Smooth muscle cell (in vitro differentiated cells): ENCODE measurements around the gene LRRC9. TPM values are rescaled to one million over a fixed set of nuclear protein-coding genes. Genes with fewer than 3 reads are reported as not detected.

Source experiments
- DNase-seq: peaks from one replicate; lab custom pipeline; 2025; ENCODE audit not compliant: unreplicated experiment; lab: John Stamatoyannopoulos, UW
- H2AFZ ChIP-seq: fragments of 200-600 bp; sonication (generic); 2 replicates; pipeline ENCODE4 v1.6.0; 2016; ENCODE audit warnings: antibody characterized with exemption, low read depth, mild to moderate bottlenecking
- H3F3A ChIP-seq: fragments of 200-600 bp; sonication (generic); 2 replicates; pipeline ENCODE4 v1.6.0; 2017; ENCODE audit warnings: antibody characterized with exemption, low read depth
- H3K27ac ChIP-seq: fragments of 200-600 bp; sonication (generic); 2 replicates; pipeline ENCODE4 v1.5.1; 2016; ENCODE audit warnings: low read depth, mild to moderate bottlenecking
- H3K27me3 ChIP-seq: fragments of 200-600 bp; sonication (generic); 2 replicates; pipeline ENCODE4 v1.6.1; 2016; ENCODE audit warnings: low read depth, mild to moderate bottlenecking
- H3K36me3 ChIP-seq: fragments of 200-600 bp; sonication (generic); 2 replicates; pipeline ENCODE4 v1.5.1; 2016; ENCODE audit warnings: low read depth
- H3K4me1 ChIP-seq: fragments of 200-600 bp; sonication (generic); 2 replicates; pipeline ENCODE4 v1.5.1; 2016; ENCODE audit warnings: low read depth
- H3K4me2 ChIP-seq: fragments of 200-600 bp; sonication (generic); 2 replicates; pipeline ENCODE4 v1.6.0; 2016; ENCODE audit warnings: mild to moderate bottlenecking
- H3K4me3 ChIP-seq: fragments of 200-600 bp; sonication (generic); 2 replicates; pipeline ENCODE4 v1.5.1; 2016; ENCODE audit warnings: mild to moderate bottlenecking
- H3K79me2 ChIP-seq: fragments of 200-600 bp; sonication (generic); 2 replicates; pipeline ENCODE4 v1.6.0; 2016; ENCODE audit warnings: low read depth, mild to moderate bottlenecking
- H3K9ac ChIP-seq: fragments of 200-600 bp; sonication (generic); 2 replicates; pipeline ENCODE4 v1.6.0; 2016; ENCODE audit warnings: low read depth
- H3K9me3 ChIP-seq: fragments of 200-600 bp; sonication (generic); replicated peaks from 2 replicates; pipeline ENCODE4 v1.5.1; 2016; ENCODE audit warnings: low read depth
- H4K20me1 ChIP-seq: fragments of 200-600 bp; sonication (generic); 2 replicates; pipeline ENCODE4 v1.6.0; 2016; ENCODE audit warnings: low read depth
- CTCF ChIP-seq: fragments of 200-600 bp; sonication (generic); IDR thresholded peaks from 2 replicates; pipeline ENCODE4 v1.5.1; 2017; ENCODE audit warnings: borderline replicate concordance, mild to moderate bottlenecking, antibody characterized with exemption; ENCODE audit not compliant: insufficient read depth, poor library complexity, severe bottlenecking
- WGBS: methylation state at CpG from one replicate; pipeline ENCODE4 v1.1.7; 2016; ENCODE audit warnings: low lambda C conversion rate; 5-methylcytosine and 5-hydroxymethylcytosine counted together
- polyA plus RNA-seq: library from polyadenylated mRNA; unstranded; fragments of >200 nt; fragmentation: Nextera tagmentation; extraction: Ambion mirVana; gene quantifications from 2 replicates; pipeline ENCODE4 v1.2.1, GENCODE V29; 2016
- total RNA-seq: library from RNA; depleted of rRNA; stranded (reverse); fragments of >200 nt; gene quantifications from 2 replicates; pipeline ENCODE4 v1.2.3, GENCODE V29; 2014

Gene LRRC9
- total and polyA plus RNA-seq, 2 experiments from 2014 or later: not detected

GRCh38 chr14:60061371-60061770 lies 141.4 kb downstream of the LRRC9 start:
- Histone ChIP-seq H3K27ac (no peak overlapping the region), H4K20me1 (no peaks in the 10 kb centered on the region), H3K9me3 (no peaks in the 10 kb centered on the region), H3K36me3 (no peaks in the 10 kb centered on the region), H3K4me3 (no peak overlapping the region), H3K9ac (no peak overlapping the region), H3K27me3 (no peaks in the 10 kb centered on the region), H3K4me2 (no peak overlapping the region), H2AFZ (no peak overlapping the region), H3K79me2 (no peaks in the 10 kb centered on the region), H3K4me1 (peaks cover 3% of the 10 kb centered on the region), H3F3A (no peaks in the 10 kb centered on the region)
- no peak for DNase-seq
- WGBS: 88% methylated on average over 2 of the region's 2 CpGs
- no peak for TF ChIP-seq CTCF

GRCh38 chr14:60064491-60065072 lies 144.6 kb downstream of the LRRC9 start:
- H3K79me2 ChIP-seq: no peaks in the 10 kb centered on the region
- no peaks in the 10 kb centered on the region for H3K27me3 ChIP-seq
- no peaks in the 10 kb centered on the region for H3F3A ChIP-seq
- no peaks in the 10 kb centered on the region for H3K36me3 ChIP-seq
- no peaks in the 10 kb centered on the region for H4K20me1 ChIP-seq
- no peak overlapping the region for H3K4me3 ChIP-seq
- no peaks in the 10 kb centered on the region for H3K9me3 ChIP-seq
- no peak for DNase-seq
- TF ChIP-seq CTCF: peak; percentile 65
- H3K9ac ChIP-seq: no peak overlapping the region
- no peak overlapping the region for H3K4me2 ChIP-seq
- peaks cover 3% of the 10 kb centered on the region for H3K4me1 ChIP-seq
- H3K27ac ChIP-seq: no peak overlapping the region
- no peak overlapping the region for H2AFZ ChIP-seq

- Histone ChIP-seq H2AFZ (no peak overlapping the region), H3K4me2 (no peak overlapping the region), H3K4me1 (peaks cover 3% of the 10 kb centered on the region), H3K9ac (no peak overlapping the region), H3K4me3 (no peak overlapping the region), H3F3A (no peaks in the 10 kb centered on the region), H4K20me1 (no peaks in the 10 kb centered on the region), H3K79me2 (no peaks in the 10 kb centered on the region), H3K36me3 (no peaks in the 10 kb centered on the region), H3K27ac (no peak overlapping the region), H3K9me3 (no peaks in the 10 kb centered on the region), H3K27me3 (no peaks in the 10 kb centered on the region)
- no peak for DNase-seq
- TF ChIP-seq CTCF: no peak
- WGBS: 80% methylated on average over 1 of the region's 1 CpG
Measured at GRCh38 chr14:60067882-60068281, 147.9 kb downstream of the LRRC9 start.

GRCh38 chr14:60079723-60080122 lies 159.8 kb downstream of the LRRC9 start:
- H3K27ac ChIP-seq: no peak overlapping the region
- no peaks in the 10 kb centered on the region for H4K20me1 ChIP-seq
- no peak overlapping the region for H3K9ac ChIP-seq
- H3K4me3 ChIP-seq: no peak overlapping the region
- no peaks in the 10 kb centered on the region for H3K79me2 ChIP-seq
- H3F3A ChIP-seq: no peaks in the 10 kb centered on the region
- H3K36me3 ChIP-seq: no peaks in the 10 kb centered on the region
- no peak for TF ChIP-seq CTCF
- no peaks in the 10 kb centered on the region for H3K9me3 ChIP-seq
- no peaks in the 10 kb centered on the region for H3K4me1 ChIP-seq
- no peak overlapping the region for H2AFZ ChIP-seq
- no peaks in the 10 kb centered on the region for H3K27me3 ChIP-seq
- no peak overlapping the region for H3K4me2 ChIP-seq
- DNase-seq: no peak
